Endothelial cell (in vitro differentiated cells): ENCODE measurements around the gene WDR46. TPM values are rescaled to one million over a fixed set of nuclear protein-coding genes. Genes with fewer than 3 reads are reported as not detected.
A peak's percentile ranks its signal among the peaks of the same experiment; 100 is the strongest.

Source experiments
- DNase-seq: peaks from one replicate; pipeline ENCODE4 v3.0.0; 2021; ENCODE audit warnings: low spot score
- H3K27ac Mint-ChIP-seq: one replicate; pipeline ENCODE4 v1.8.0; 2021; ENCODE audit warnings: mixed read lengths, inconsistent platforms; ENCODE audit not compliant: unreplicated experiment
- H3K27me3 Mint-ChIP-seq: one replicate; pipeline ENCODE4 v1.8.0; 2021; ENCODE audit warnings: mild to moderate bottlenecking, moderate library complexity, mixed read lengths, inconsistent platforms; ENCODE audit not compliant: unreplicated experiment
- H3K36me3 Mint-ChIP-seq: one replicate; pipeline ENCODE4 v1.8.0; 2021; ENCODE audit warnings: mild to moderate bottlenecking, low read depth, mixed read lengths, inconsistent platforms; ENCODE audit not compliant: unreplicated experiment
- H3K4me1 Mint-ChIP-seq: one replicate; pipeline ENCODE4 v1.8.0; 2021; ENCODE audit warnings: mild to moderate bottlenecking, mixed read lengths, inconsistent platforms; ENCODE audit not compliant: unreplicated experiment
- H3K4me3 Mint-ChIP-seq: one replicate; pipeline ENCODE4 v1.8.0; 2021; ENCODE audit warnings: mild to moderate bottlenecking, mixed read lengths, inconsistent platforms; ENCODE audit not compliant: unreplicated experiment
- H3K9me3 Mint-ChIP-seq: one replicate; pipeline ENCODE4 v1.8.0; 2021; ENCODE audit warnings: mixed read lengths, inconsistent platforms; ENCODE audit not compliant: unreplicated experiment
- CTCF ChIP-seq: fragments of 200-600 bp; sonication (generic); IDR thresholded peaks from one replicate; pipeline ENCODE4 v1.5.0; 2021; ENCODE audit warnings: antibody characterized with exemption; ENCODE audit not compliant: unreplicated experiment
- total RNA-seq: library from RNA; stranded (reverse); fragmentation: NEBNext Ultra II Directional; extraction: Animal tissue kit (Norgen Biotek cat#: 25700); gene quantifications from one replicate; pipeline ENCODE4 v1.2.1, GENCODE V29; 2021; ENCODE audit not compliant: unreplicated experiment

WDR46 gene
- total RNA-seq, 1 donor from 2014 or later = 48.5 TPM

- no peak overlapping the region for H3K27ac Mint-ChIP-seq
- peaks cover 30% of the 10 kb centered on the region for H3K36me3 Mint-ChIP-seq
- no peak for TF ChIP-seq CTCF
- H3K4me3 Mint-ChIP-seq = peak overlapping the region; percentile 88
- H3K9me3 Mint-ChIP-seq = no peaks in the 10 kb centered on the region
- H3K4me1 Mint-ChIP-seq = peaks cover 54% of the 10 kb centered on the region
- H3K27me3 Mint-ChIP-seq = peaks cover 12% of the 10 kb centered on the region
- DNase-seq = no peak
These were observed 28.3 kb upstream of the WDR46 start for GRCh38 chr6:33317419-33317668.

- Mint-ChIP-seq H3K4me1 (peaks cover 54% of the 10 kb centered on the region), H3K27ac (peak overlapping the region; percentile 64), H3K27me3 (peaks cover 12% of the 10 kb centered on the region), H3K9me3 (no peaks in the 10 kb centered on the region), H3K4me3 (peak overlapping the region; percentile 88), H3K36me3 (peaks cover 25% of the 10 kb centered on the region)
- no peak for DNase-seq
- TF ChIP-seq CTCF = no peak
These were observed 27.8 kb upstream of the WDR46 start for GRCh38 chr6:33316603-33317418.

- Mint-ChIP-seq H3K27ac (no peak overlapping the region), H3K9me3 (no peaks in the 10 kb centered on the region), H3K36me3 (peaks cover 25% of the 10 kb centered on the region), H3K4me1 (peaks cover 47% of the 10 kb centered on the region), H3K4me3 (peak overlapping the region; percentile 88), H3K27me3 (peaks cover 15% of the 10 kb centered on the region)
- no peak for TF ChIP-seq CTCF
- no peak for DNase-seq
These were observed 27.0 kb upstream of the WDR46 start for GRCh38 chr6:33315793-33316602.

- peaks cover 41% of the 10 kb centered on the region for H3K4me1 Mint-ChIP-seq
- peak overlapping the region; percentile 86 for H3K27ac Mint-ChIP-seq
- DNase-seq = peak; percentile 28
- TF ChIP-seq CTCF = no peak
- H3K9me3 Mint-ChIP-seq = no peaks in the 10 kb centered on the region
- H3K4me3 Mint-ChIP-seq = peak overlapping the region; percentile 80
- H3K36me3 Mint-ChIP-seq = peaks cover 19% of the 10 kb centered on the region
- H3K27me3 Mint-ChIP-seq = peaks cover 12% of the 10 kb centered on the region
These were observed 26.1 kb upstream of the WDR46 start for GRCh38 chr6:33314943-33315792.
